ENCODE results near the gene OR8I2.
"Not testable (repeated sequence)": the region's sequence is repeated elsewhere in the genome, so short reads cannot be mapped to it uniquely, and the experiment has no call there.

The OR8I2 gene

GRCh38 chr11:56093008-56093407 lies at the start of gene OR8I2:
Gene OR8I2, plus strand, starts transcription at chr11:56093308. Its CDS starts 0 bp downstream, at chr11:56093308.
- DNase-seq, result no peak

- DNase-seq, result no peak
These were observed 47.6 kb upstream of the OR8I2 start for GRCh38 chr11:56045538-56045937.

DNA sequence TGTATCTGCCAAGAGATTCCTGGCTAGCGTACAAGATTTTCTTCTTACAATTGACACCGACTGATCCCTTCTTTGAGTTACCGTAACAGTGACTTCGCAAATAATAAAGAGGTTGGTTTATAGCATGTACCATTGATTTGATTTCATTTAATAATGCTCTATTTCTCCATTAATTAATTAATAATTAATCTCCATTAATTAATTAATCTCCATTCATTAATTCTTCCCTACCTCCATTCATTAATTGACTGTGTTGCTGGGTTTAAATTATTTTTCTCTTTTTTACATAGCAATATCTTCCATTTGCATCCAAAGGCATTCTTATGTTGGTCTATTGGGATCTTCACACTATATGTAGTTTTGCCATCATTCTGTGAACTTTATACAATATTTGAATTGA lies 44.6 kb upstream of the OR8I2 start:
- no peak for DNase-seq

- no peak for DNase-seq
These were observed 43.6 kb upstream of the OR8I2 start for GRCh38 chr11:56049487-56049886.

- not testable (repeated sequence) for DNase-seq
These were observed 36.7 kb upstream of the OR8I2 start for GRCh38 chr11:56056366-56056765.

DNA sequence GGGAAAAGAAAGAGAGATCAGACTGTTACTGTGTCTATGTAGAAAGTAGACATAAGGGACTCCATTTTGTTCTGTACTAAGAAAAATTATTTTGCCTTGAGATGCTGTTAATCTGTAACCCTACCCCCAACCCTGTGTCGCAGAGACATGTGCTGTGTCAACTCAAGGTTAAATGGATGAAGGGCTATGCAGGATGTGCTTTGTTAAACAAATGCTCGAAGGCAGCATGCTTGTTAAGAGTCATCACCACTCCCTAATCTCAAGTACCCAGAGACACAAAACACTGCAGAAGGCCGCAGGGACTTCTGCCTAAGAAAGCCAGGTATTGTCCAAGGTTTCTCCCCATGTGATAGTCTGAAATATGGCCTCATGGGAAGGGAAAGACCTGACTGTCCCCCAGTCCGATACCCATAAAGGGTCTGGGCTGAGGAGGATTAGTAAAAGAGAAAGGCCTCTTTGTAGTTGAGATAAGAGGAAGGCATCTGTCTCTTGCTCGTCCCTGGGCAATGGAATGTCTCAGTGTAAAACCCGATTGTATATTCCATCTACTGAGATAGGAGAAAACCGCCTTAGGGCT lies 35.4 kb upstream of the OR8I2 start:
- not testable (repeated sequence) for DNase-seq

GRCh38 chr11:56058260-56058780 lies 34.8 kb upstream of the OR8I2 start:
- DNase-seq, result not testable (repeated sequence)

- no peak for DNase-seq
These were observed 26.1 kb upstream of the OR8I2 start for GRCh38 chr11:56066980-56067379.

DNA sequence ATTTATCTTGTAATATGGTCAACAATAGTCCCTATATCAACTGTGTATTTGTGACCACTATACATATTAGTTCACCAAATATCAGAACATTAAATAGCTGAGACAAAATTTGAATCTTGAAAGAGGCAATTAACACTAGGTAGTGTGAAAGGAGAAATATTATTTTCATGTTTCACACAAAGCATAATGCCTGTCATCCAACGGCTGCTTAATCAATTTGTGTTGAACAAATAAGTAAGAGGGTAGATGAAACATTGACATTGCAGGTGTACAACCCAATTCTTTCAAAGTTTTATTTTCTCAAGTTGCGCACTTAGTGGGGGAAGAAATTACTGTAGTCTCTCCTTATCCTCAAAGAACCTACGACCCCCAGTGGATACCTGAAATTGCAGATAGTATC lies 3.4 kb upstream of the OR8I2 start:
- DNase-seq, result no peak

- no peak for DNase-seq
These were observed 10.2 kb downstream of the OR8I2 start, which contains the start of gene OR8H2 for GRCh38 chr11:56103210-56103737. Gene OR8H2, plus strand, starts transcription at chr11:56103687. Its CDS starts 1,356 bp downstream, at chr11:56105043.

GRCh38 chr11:56122073-56122472 lies 29.0 kb downstream of the OR8I2 start, which contains the start of gene OR8H3:
Gene OR8H3, plus strand, starts transcription at chr11:56122373. Its CDS starts 0 bp downstream, at chr11:56122373.
- no peak for DNase-seq

DNA sequence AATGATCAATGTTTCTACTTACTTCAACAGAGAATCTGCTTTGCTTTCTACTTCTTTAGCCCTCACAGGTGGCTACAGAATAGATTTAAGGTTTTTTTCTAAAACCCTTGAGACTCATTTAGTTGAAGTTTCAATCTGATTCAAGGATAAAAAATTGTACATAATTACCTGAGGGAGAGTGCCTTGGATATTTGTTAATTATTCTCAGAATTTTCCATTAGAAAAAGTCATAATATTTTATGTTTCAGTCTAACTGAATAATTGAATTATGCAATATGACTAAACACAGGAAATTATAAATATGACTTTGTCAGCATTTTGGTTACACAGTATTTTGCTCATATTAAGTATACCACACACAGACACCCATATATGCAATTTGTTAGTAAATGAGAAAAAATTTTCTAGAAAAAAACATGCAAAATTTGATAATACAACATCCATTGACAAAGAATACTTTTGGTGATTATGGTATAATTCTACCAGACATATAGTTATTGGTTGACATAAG lies 47.1 kb downstream of the OR8I2 start, which contains the start of gene OR8J3:
TSS of gene OR8J3 (minus strand) at position 51 of the 511 bp plus-strand sequence. CDS start 2,483 bp downstream, outside the sequence.
- DNase-seq, result no peak

DNA sequence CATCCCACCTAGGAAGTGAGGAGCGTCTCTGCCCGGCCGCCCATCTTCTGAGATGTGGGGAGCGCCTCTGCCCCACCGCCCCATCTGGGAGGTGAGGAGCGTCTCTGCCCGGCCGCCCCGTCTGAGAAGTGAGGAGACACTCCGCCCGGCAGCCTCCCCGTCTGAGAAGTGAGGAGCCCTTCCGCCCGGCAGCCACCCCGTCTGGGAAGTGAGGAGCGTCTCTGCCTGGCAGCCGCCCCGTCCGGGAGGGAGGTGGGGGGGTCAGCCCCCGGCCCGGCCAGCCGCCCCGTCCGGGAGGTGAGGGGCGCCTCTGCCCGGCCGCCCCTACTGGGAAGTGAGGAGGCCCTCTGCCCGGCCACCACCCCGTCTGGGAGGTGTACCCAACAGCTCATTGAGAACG lies 50.6 kb downstream of the OR8I2 start:
- DNase-seq, result not testable (repeated sequence)

Data from RPMI8226 (cell line).